GOT3 (cell line): ENCODE measurements around the gene CDC37.

Experiments
- DNase-seq: peaks from one replicate; lab custom pipeline; 2025; ENCODE audit warnings: mixed read lengths; lab: John Stamatoyannopoulos, UW

The CDC37 gene

GRCh38 chr19:10353793-10354391 lies 49.5 kb downstream of the CDC37 start:
- no peak for DNase-seq

DNA sequence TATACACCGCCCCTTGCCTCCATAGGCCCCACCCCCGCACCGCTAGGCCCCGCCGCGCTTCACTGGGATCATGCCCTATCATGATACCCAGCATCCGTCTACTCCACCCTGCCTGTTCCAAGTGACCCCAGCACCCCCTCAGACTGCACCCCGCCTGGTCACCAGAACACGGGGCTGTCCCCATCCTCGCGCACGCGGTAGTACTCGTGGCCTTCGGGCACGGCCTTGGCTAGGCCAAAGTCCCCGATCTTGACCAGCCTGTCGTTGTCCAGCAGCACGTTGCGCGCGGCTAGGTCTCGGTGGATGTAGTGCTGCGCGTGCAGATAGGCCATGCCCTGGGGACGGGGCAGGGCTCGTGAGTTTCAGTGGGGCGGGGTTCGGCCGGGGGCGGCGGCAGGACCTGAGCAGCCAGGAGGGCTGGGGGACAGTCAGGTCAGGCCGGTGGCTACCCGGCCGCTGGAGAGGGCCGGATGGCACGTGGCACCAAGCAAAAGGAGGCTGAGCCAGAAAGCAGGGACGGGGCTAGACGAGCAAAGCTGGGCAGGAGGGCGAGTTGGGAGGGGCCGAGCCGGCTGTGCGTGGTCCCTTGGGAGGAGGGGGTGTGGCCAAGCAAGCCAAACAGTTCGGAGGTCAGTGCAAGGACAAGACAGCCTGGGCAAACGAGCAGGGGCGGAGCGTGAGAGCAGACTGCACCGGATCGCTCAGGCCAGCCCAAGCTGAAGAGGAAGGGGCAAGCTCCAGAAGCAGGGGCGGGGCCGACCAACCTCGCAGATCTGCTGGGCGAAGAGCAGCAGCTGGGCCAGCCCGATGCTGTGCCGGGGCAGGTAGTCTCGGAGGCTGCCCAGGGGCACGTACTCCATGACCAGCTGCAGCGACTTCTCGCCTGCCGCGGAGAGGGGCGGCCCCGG lies 50.3 kb downstream of the CDC37 start:
- DNase-seq, result no peak

DNA sequence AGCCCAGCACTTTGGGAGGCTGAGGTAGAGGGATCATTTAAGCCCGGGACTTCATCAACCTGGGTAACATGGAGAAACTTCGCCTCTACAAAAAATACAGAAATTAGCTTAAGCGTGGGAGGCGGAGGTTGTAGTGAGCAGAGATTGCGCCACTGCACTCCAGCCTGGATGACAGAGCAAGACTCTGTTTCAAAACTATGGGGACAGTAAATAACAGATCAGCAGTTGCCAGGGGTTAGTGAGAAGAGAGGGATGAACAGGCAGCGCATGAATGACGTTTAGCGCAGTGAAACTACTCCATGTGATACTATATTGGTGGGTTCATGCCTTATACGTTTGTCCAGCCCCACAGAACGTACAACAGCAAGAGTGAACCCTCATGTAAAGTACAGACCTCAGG lies 56.8 kb downstream of the CDC37 start:
- no peak for DNase-seq

DNA sequence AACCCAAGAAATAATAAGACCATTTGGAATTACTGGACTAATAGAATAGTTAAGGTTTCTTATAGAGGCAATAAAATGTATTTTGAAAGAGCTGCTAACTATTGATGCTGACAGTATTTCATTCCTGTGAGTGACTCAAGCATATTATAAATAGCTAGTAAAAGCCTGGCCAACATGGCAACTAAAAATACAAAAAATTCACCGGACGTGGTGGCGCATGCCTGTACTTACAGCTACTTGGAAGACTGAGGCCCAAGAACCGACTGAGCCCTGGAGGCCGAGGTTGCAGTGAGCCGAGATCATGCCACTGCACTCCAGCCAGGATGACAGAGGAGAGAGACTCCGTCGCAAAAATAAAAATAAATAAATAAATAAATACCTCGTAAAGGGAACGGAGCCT lies 58.6 kb downstream of the CDC37 start:
- no peak for DNase-seq

- no peak for DNase-seq
These were observed 59.8 kb downstream of the CDC37 start for GRCh38 chr19:10343495-10343894.
